ENCODE measurements around the gene FSTL4. TPM values are rescaled to one million over a fixed set of nuclear protein-coding genes. Genes with fewer than 3 reads are reported as not detected.

Gene FSTL4
- total RNA-seq, 4 donors from 2014 or later = 0.33 to 0.78 (median 0.34) TPM; not detected in 1

DNA sequence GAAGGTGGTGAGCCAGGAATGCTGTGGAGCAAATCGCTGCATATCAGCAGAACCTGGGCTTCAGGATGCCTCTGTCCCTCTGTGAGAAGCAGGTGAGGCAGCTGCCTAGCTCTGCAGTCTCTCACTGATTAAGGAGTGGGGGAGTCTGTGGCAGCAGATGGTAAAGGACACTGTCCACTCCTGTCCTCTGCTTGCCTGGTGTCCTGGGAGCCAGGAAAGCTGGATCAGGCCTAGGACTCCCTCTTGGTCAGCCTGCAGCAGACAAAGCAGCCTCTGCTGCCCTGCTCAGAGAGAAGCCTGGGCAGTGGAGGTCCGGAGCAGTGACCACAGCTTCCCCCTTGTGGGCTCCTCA lies 345.8 kb downstream of the FSTL4 start:
- Histone ChIP-seq H3K4me3 (no peak overlapping the region), H3K9me3 (no peaks in the 10 kb centered on the region), H3K36me3 (no peaks in the 10 kb centered on the region), H3K4me1 (no peaks in the 10 kb centered on the region), H3K27me3 (peaks cover 0 to 26% (median 0%) of the 10 kb centered on the region in 4 donors), H3K27ac (replicated peaks in 1 of 4) (no peak overlapping the region)
- TF ChIP-seq EP300 (IDR thresholded peaks at IDR 0.05) (no peak), POLR2AphosphoS5 (IDR thresholded peaks at IDR 0.05) (no peak), POLR2A (IDR thresholded peaks at IDR 0.05; ENCODE audit: low read depth) (no peak)
- TF ChIP-seq, protein P1, sequence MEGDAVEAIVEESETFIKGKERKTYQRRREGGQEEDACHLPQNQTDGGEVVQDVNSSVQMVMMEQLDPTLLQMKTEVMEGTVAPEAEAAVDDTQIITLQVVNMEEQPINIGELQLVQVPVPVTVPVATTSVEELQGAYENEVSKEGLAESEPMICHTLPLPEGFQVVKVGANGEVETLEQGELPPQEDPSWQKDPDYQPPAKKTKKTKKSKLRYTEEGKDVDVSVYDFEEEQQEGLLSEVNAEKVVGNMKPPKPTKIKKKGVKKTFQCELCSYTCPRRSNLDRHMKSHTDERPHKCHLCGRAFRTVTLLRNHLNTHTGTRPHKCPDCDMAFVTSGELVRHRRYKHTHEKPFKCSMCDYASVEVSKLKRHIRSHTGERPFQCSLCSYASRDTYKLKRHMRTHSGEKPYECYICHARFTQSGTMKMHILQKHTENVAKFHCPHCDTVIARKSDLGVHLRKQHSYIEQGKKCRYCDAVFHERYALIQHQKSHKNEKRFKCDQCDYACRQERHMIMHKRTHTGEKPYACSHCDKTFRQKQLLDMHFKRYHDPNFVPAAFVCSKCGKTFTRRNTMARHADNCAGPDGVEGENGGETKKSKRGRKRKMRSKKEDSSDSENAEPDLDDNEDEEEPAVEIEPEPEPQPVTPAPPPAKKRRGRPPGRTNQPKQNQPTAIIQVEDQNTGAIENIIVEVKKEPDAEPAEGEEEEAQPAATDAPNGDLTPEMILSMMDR (IDR thresholded peaks at IDR 0.05) = no peak
- WGBS = 100% methylated on average over 1 of the region's 2 CpGs
- intact Hi-C loops (cut with DNase I) = no loop called here
- DNase-seq (ENCODE audit: extremely low spot score) = no peak

DNA sequence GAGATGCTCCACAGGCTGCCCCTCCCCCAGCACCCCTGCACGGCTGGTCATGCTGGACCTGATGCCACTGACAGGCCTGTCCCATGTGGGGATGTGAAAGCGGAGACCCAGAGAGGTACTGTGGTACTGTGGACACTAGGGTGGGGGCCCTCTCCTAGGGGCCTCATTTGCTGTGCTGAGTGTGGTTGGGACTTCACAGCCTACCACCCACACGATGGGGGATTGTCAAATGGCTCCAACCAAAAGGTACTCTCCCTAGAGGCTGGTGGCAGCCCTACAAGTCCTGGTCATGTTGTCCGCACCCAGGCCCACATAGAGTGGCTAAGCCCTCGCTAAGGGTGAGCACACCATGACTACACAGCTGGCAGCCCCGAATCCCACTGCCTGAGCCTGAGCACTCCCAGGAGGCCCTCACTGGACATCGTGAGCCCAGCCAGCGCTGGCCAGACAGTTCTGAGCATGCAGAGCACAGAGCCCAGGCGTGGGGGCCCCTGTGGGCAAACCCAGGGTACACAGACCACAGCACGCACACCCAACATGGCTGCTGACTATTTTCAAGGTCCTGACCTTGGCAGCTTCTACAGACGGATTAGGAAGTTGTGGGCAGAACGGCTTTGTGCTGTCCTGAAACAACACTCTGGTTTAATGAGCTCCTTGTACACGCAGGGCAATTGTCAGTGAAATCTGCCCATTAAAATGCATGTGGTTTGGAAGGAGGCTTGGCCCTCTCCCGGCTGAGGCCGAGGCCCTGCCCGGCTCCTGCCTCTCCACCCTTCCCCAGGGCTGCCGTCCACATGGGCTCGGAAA lies 346.4 kb downstream of the FSTL4 start:
- peaks cover 0 to 26% (median 0%) of the 10 kb centered on the region in 4 donors for H3K27me3 ChIP-seq
- TF ChIP-seq EP300 (IDR thresholded peaks at IDR 0.05) (no peak), POLR2A (IDR thresholded peaks at IDR 0.05; ENCODE audit: low read depth) (no peak), POLR2AphosphoS5 (IDR thresholded peaks at IDR 0.05) (no peak)
- TF ChIP-seq, protein P1 (IDR thresholded peaks at IDR 0.05) = no peak
- H3K4me3 ChIP-seq = no peak overlapping the region
- intact Hi-C loops (cut with DNase I) = no loop called here
- DNase-seq (ENCODE audit: extremely low spot score) = no peak
- WGBS = 47% methylated on average over 4 of the region's 18 CpGs
- H3K27ac ChIP-seq (replicated peaks in 1 of 4) = no peak overlapping the region
- no peaks in the 10 kb centered on the region for H3K4me1 ChIP-seq
- no peaks in the 10 kb centered on the region for H3K36me3 ChIP-seq
- H3K9me3 ChIP-seq = no peaks in the 10 kb centered on the region

DNA sequence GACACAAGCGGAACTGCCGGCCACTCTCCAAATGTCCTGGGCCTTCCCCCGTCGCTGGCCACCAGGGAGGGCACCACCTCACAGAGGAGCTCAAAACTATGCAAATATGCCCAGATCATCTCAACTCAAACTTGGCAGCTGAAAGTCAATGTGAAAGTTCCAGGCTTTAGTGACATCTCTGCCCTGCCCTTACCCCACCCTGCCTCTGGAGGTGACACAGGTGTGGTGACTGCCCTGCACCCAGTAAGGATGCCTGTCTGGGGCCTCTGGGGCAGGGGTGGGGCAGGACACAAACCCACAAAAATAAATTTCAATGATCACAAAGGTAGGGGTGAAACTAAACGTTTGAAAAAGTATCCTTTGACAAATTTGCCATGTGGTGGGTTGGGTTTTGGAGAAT lies 347.1 kb downstream of the FSTL4 start:
- Histone ChIP-seq H3K36me3 (no peaks in the 10 kb centered on the region), H3K4me3 (no peak overlapping the region), H3K4me1 (no peaks in the 10 kb centered on the region), H3K27ac (replicated peaks in 1 of 4) (no peak overlapping the region), H3K9me3 (no peaks in the 10 kb centered on the region), H3K27me3 (peaks cover 0 to 26% (median 0%) of the 10 kb centered on the region in 4 donors)
- intact Hi-C loops (cut with DNase I) = no loop called here
- no peak for DNase-seq (ENCODE audit: extremely low spot score)
- TF ChIP-seq, protein P1 (IDR thresholded peaks at IDR 0.05) = no peak
- TF ChIP-seq EP300 (IDR thresholded peaks at IDR 0.05) = no peak
- no peak for TF ChIP-seq POLR2AphosphoS5 (IDR thresholded peaks at IDR 0.05)
- 40% methylated on average over 1 of the region's 5 CpGs for WGBS

DNA sequence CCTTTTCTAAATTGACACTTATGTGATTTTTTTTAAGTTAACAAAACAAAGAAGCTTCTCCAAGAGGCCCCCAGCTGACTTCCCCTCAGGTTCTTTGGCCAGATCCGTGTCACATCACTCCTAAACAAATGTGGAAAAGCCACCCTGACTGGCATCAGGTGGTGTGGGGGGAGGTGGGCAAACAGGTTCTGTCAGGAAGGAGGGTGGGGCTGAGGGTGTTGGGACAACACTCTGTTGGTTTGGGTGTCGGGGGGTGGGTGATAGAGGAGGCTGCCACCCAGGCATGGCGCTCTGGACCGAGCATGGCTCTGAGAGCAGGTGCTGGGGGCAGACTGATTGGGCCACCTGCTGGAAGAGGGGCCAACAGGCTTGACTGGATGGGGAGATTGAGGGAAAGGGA lies 349.7 kb downstream of the FSTL4 start:
- Histone ChIP-seq H3K4me1 (no peaks in the 10 kb centered on the region), H3K36me3 (no peaks in the 10 kb centered on the region), H3K27ac (replicated peaks in 1 of 4) (no peak overlapping the region), H3K4me3 (no peak overlapping the region), H3K27me3 (peaks cover 0 to 26% (median 0%) of the 10 kb centered on the region in 4 donors), H3K9me3 (no peaks in the 10 kb centered on the region)
- intact Hi-C loops (cut with DNase I) = no loop called here
- TF ChIP-seq POLR2A (IDR thresholded peaks at IDR 0.05; ENCODE audit: low read depth) (no peak), EP300 (IDR thresholded peaks at IDR 0.05) (no peak), POLR2AphosphoS5 (IDR thresholded peaks at IDR 0.05) (no peak)
- TF ChIP-seq, protein P1 (IDR thresholded peaks at IDR 0.05) = no peak
- 98% methylated on average over 4 of the region's 4 CpGs for WGBS
- DNase-seq (ENCODE audit: extremely low spot score) = no peak
